Body of pancreas (tissue), 4 donors: Measurements from ENCODE around the gene GNB1L. TPM values are rescaled to one million over a fixed set of nuclear protein-coding genes. Genes with fewer than 3 reads are reported as not detected.

ENCODE experiments used
- ATAC-seq: fragments of 150-250 bp; one replicate; pipeline ENCODE4 v1.9.1; 2016
- DNase-seq, 4 donors: peaks; one replicate each; pipeline ENCODE4 v3.0.0-alpha.2; 2019
- H3K27ac ChIP-seq, 4 donors: fragments of 200-600 bp; sonication (generic); 1 replicate in 3 of 4; 2 replicates in 1 of 4; pipeline versions ENCODE4 v1.5.1 to v1.6.1; 2016 to 2019; ENCODE audit warnings: mild to moderate bottlenecking in 1 of 4, mixed read lengths in 1 of 4, moderate library complexity in 1 of 4
- H3K27me3 ChIP-seq, 2 donors: fragments of 200-600 bp; sonication (generic); one replicate each; pipeline ENCODE4 v1.6.0; 2016; ENCODE audit warnings: mild to moderate bottlenecking in 1 of 2
- H3K36me3 ChIP-seq, 2 donors: fragments of 200-600 bp; sonication (generic); replicated peaks in 1 of 2; 2 replicates each; pipeline ENCODE4 v1.5.1; 2016; ENCODE audit warnings: low read depth in 2 of 2; ENCODE audit not compliant: insufficient read depth in 1 of 2
- H3K4me1 ChIP-seq: fragments of 200-600 bp; sonication (generic); one replicate; pipeline ENCODE4 v1.6.0; 2016
- H3K4me3 ChIP-seq, 2 donors: fragments of 200-600 bp; sonication (generic); 1 replicate in 1 of 2; 2 replicates in 1 of 2; pipeline ENCODE4 v1.5.1; 2016 to 2019
- H3K9me3 ChIP-seq, 3 donors: fragments of 200-600 bp; sonication (generic); 1 replicate in 2 of 3; 2 replicates in 1 of 3; pipeline ENCODE4 v1.5.1; 2016
- CTCF ChIP-seq, 7 experiments: fragments of 450-650 bp in 4 of 7; fragments of 200-600 bp in 3 of 7; sonication (generic) in 3 of 7; IDR thresholded peaks; one replicate each; pipeline ENCODE4 v1.5.1; 2016 to 2019; ENCODE audit warnings: antibody characterized with exemption in 7 of 7
- POLR2A ChIP-seq, 3 donors: fragments of 450-650 bp; IDR thresholded peaks; one replicate each; pipeline ENCODE4 v1.6.1; 2016; ENCODE audit warnings: antibody characterized with exemption in 3 of 3, mild to moderate bottlenecking in 2 of 3
- WGBS, 2 donors: methylation state at CpG; one replicate each; pipeline ENCODE4 v1.1.5; 2017; 5-methylcytosine and 5-hydroxymethylcytosine counted together
- intact Hi-C: fragments of 100-400 bp; cut with DNase I; formaldehyde crosslinking; loops from one replicate; pipeline ENCODE4 v1.15.1; 2023
- total RNA-seq, 2 donors: library from RNA; depleted of rRNA; stranded (reverse); fragments of >200 nt; gene quantifications; one replicate each; pipeline ENCODE4 v1.1.0, GENCODE V29; 2016

Gene GNB1L
- total RNA-seq, 2 donors from 2014 or later, result 1.3 to 3.3 TPM

GRCh38 chr22:19871023-19871844 is 16.6 kb upstream of the GNB1L start:
- 78 to 82% methylated on average over 12 to 18 of the region's 19 CpGs for WGBS, 2 donors
- H3K27ac ChIP-seq, result no peak overlapping the region
- no peaks in the 10 kb centered on the region for H3K36me3 ChIP-seq
- TF ChIP-seq POLR2A (IDR thresholded peaks at IDR 0.05), result no peak
- no peak for TF ChIP-seq CTCF (IDR thresholded peaks at IDR 0.05)
- no peaks in the 10 kb centered on the region for H3K27me3 ChIP-seq
- ATAC-seq (no peak), DNase-seq (peak in 3 of 4 donors; percentile 1 to 10 (median 10))
- H3K9me3 ChIP-seq, result no peaks in the 10 kb centered on the region
- no peak overlapping the region for H3K4me3 ChIP-seq
- peaks cover 37% of the 10 kb centered on the region for H3K4me1 ChIP-seq
- intact Hi-C loops, result no loop called here

- intact Hi-C loops, result no loop called here
- H3K9me3 ChIP-seq, result no peaks in the 10 kb centered on the region
- H3K4me1 ChIP-seq, result peaks cover 41% of the 10 kb centered on the region
- H3K4me3 ChIP-seq, result no peak overlapping the region
- no peak for TF ChIP-seq CTCF (IDR thresholded peaks at IDR 0.05)
- no peak for TF ChIP-seq POLR2A (IDR thresholded peaks at IDR 0.05)
- peak overlapping the region in 2 of 4 donors; percentile 6 to 57 for H3K27ac ChIP-seq
- DNase-seq (peak; percentile 1 to 15 (median 13)), ATAC-seq (no peak)
- H3K36me3 ChIP-seq, result no peaks in the 10 kb centered on the region
- no peaks in the 10 kb centered on the region for H3K27me3 ChIP-seq
- 78 to 85% methylated on average over 13 to 30 of the region's 30 CpGs for WGBS, 2 donors
Measured at GRCh38 chr22:19870153-19871022, 15.7 kb upstream of the GNB1L start.

- Histone ChIP-seq H3K36me3 (no peaks in the 10 kb centered on the region), H3K4me1 (peaks cover 39% of the 10 kb centered on the region), H3K27ac (peak overlapping the region in 3 of 4 donors; percentile 6 to 57 (median 7)), H3K9me3 (no peaks in the 10 kb centered on the region), H3K27me3 (no peaks in the 10 kb centered on the region), H3K4me3 (no peak overlapping the region)
- TF ChIP-seq CTCF (IDR thresholded peaks at IDR 0.05) (peak in 1 of 7 experiments; percentile 4), POLR2A (IDR thresholded peaks at IDR 0.05) (no peak)
- intact Hi-C loops, result no loop called here
- ATAC-seq (no peak), DNase-seq (peak; percentile 1 to 12 (median 8))
- WGBS, 2 donors, result 85 to 90% methylated on average over 7 to 10 of the region's 12 CpGs
Measured at GRCh38 chr22:19869497-19870152, 15.0 kb upstream of the GNB1L start.

- ATAC-seq (no peak), DNase-seq (peak; percentile 15 to 48 (median 30))
- Histone ChIP-seq H3K36me3 (no peaks in the 10 kb centered on the region), H3K27ac (peak overlapping the region in 3 of 4 donors; percentile 6 to 57 (median 7)), H3K9me3 (no peaks in the 10 kb centered on the region), H3K4me3 (no peak overlapping the region), H3K27me3 (no peaks in the 10 kb centered on the region), H3K4me1 (peaks cover 32% of the 10 kb centered on the region)
- TF ChIP-seq CTCF (IDR thresholded peaks at IDR 0.05), result no peak
- intact Hi-C loops, result no loop called here
- 51 to 62% methylated on average over 16 to 23 of the region's 23 CpGs for WGBS, 2 donors
Measured at GRCh38 chr22:19868773-19869471, 14.2 kb upstream of the GNB1L start.
